K562 (cell line): ENCODE data around the gene CHRNA10. TPM values are rescaled to one million over a fixed set of nuclear protein-coding genes. Genes with fewer than 3 reads are reported as not detected.

ENCODE experiments used
- ATAC-seq: fragments of 200-7000 bp; cut with Tn5 transposase; 3 replicates; pipeline ENCODE4 v1.9.1; 2020; ENCODE audit warnings: moderate library complexity
- BruUV-seq: library from RNA; stranded (reverse); fragments of 400-500 nt; replicated peaks from 2 replicates; lab custom pipeline; 2021; lab: Mats Ljungman, UMichigan
- CTCF ChIA-PET: fragments of 300-600 bp; formaldehyde crosslinking; extraction: SDS; loops from one replicate; lab custom pipeline; 2021; ENCODE audit warnings: low intra/inter-chr PET ratio; lab: Yijun Ruan, JAX
- POLR2A ChIA-PET: fragments of 300-600, 350-650 bp; sonication (Branson Sonifier 250); formaldehyde crosslinking; extraction: SDS; loops from one replicate; lab custom pipeline; 2021; ENCODE audit warnings: antibody characterized with exemption, inconsistent platforms; lab: Yijun Ruan, JAX
- DNase-seq, 4 experiments: peaks; one replicate each; pipeline versions ENCODE4 v3.0.0 to v3.0.0-alpha.2; 2011 to 2018; ENCODE audit warnings: low spot score in 3 of 4, mixed read lengths in 3 of 4; ENCODE audit errors: extremely low read depth in 1 of 4
- FAIRE-seq: peaks from 2 replicates; lab custom pipeline; 2011; peaks lifted over from hg19 to GRCh38; lab: Jason Lieb, UNC
- H2AFZ ChIP-seq: 2 replicates; pipeline ENCODE4 v1.6.0; 2011; ENCODE audit warnings: low read depth, low read length, control low read depth, inconsistent platforms
- H3K27ac ChIP-seq: fragments of 200-600 bp; 3 replicates; pipeline ENCODE4 v1.8.0; 2011; ENCODE audit warnings: low read depth, mild to moderate bottlenecking, control low read depth, inconsistent platforms, low read length, moderate library complexity, mixed read lengths; ENCODE audit errors: extremely low read depth
- H3K27me3 ChIP-seq, 2 experiments: fragments of 300-600 bp in 1 of 2; 2 replicates in 1 of 2; 3 replicates in 1 of 2; pipeline versions ENCODE4 v1.6.0 to v1.8.0; 2011; ENCODE audit warnings: inconsistent platforms in 2 of 2, low read length in 2 of 2, mild to moderate bottlenecking in 1 of 2, mixed read lengths in 1 of 2, moderate library complexity in 1 of 2; ENCODE audit not compliant: control insufficient read depth in 2 of 2, insufficient read depth in 2 of 2
- H3K36me3 ChIP-seq: fragments of 300-600 bp; 3 replicates; pipeline ENCODE4 v1.8.0; 2011; ENCODE audit warnings: mild to moderate bottlenecking, low read length, inconsistent platforms; ENCODE audit not compliant: control insufficient read depth, insufficient read depth
- H3K4me1 ChIP-seq, 2 experiments: fragments of 200-600 bp in 1 of 2; replicated peaks in 1 of 2; 2 replicates in 1 of 2; 3 replicates in 1 of 2; pipeline versions ENCODE4 v1.5.1 to v1.8.0; 2011; ENCODE audit warnings: inconsistent platforms in 2 of 2, low read length in 2 of 2, mild to moderate bottlenecking in 1 of 2, mixed read lengths in 1 of 2, moderate library complexity in 1 of 2; ENCODE audit not compliant: control insufficient read depth in 2 of 2, insufficient read depth in 2 of 2
- H3K4me2 ChIP-seq: 2 replicates; pipeline ENCODE4 v1.6.1; 2011; ENCODE audit warnings: low read length, control low read depth, inconsistent platforms, mixed read lengths; ENCODE audit not compliant: insufficient read depth
- H3K4me3 ChIP-seq: fragments of 200-600 bp; sonication (generic), shearing (Covaris generic); 2 replicates; pipeline ENCODE4 v1.5.1; 2016; ENCODE audit warnings: control low read depth, inconsistent platforms
- H3K79me2 ChIP-seq: fragments of 200-600 bp; 3 replicates; pipeline ENCODE4 v1.8.0; 2011; ENCODE audit warnings: low read length, inconsistent platforms; ENCODE audit not compliant: control insufficient read depth, insufficient read depth
- H3K9ac ChIP-seq, 2 experiments: 2 replicates each; pipeline versions ENCODE4 v1.6.0 to v1.6.1; 2011; ENCODE audit warnings: low read depth in 2 of 2, low read length in 2 of 2, control low read depth in 1 of 2, inconsistent platforms in 1 of 2, mild to moderate bottlenecking in 1 of 2, mixed read lengths in 1 of 2; ENCODE audit not compliant: insufficient read depth in 1 of 2
- H3K9me1 ChIP-seq: one replicate; pipeline ENCODE4 v1.6.0; 2011; ENCODE audit warnings: inconsistent platforms, mild to moderate bottlenecking, low read length, moderate library complexity; ENCODE audit not compliant: control insufficient read depth, insufficient read depth
- H3K9me3 ChIP-seq: replicated peaks from 2 replicates; pipeline ENCODE4 v1.5.1; 2011; ENCODE audit warnings: low read depth, low read length, inconsistent platforms; ENCODE audit not compliant: control insufficient read depth, insufficient read depth
- H4K20me1 ChIP-seq: replicated peaks from 2 replicates; pipeline ENCODE4 v1.6.1; 2011; ENCODE audit warnings: low read length, inconsistent platforms, mixed read lengths; ENCODE audit not compliant: control insufficient read depth, insufficient read depth
- DNMT1 ChIP-seq: fragments of 450-650 bp; IDR thresholded peaks from 2 replicates; pipeline ENCODE4 v1.6.1; 2016; ENCODE audit warnings: antibody characterized with exemption, mild to moderate bottlenecking
- ELF4 ChIP-seq: fragments of 450-650 bp; formaldehyde crosslinking; IDR thresholded peaks from 2 replicates; pipeline ENCODE4 v1.4.0; 2022; ENCODE audit warnings: missing genetic modification characterization
- GTF2F1 ChIP-seq: IDR thresholded peaks from 2 replicates; pipeline ENCODE4 v1.6.1; 2011; ENCODE audit warnings: low read depth, low read length, improper control_type of control experiment
- MXI1 ChIP-seq: IDR thresholded peaks from 2 replicates; pipeline ENCODE4 v1.6.1; 2011; ENCODE audit warnings: low read depth, mild to moderate bottlenecking, improper control_type of control experiment, low read length
- MYNN ChIP-seq, 2 experiments: sonication (generic); formaldehyde crosslinking in 1 of 2; IDR thresholded peaks; 2 replicates each; pipeline versions ENCODE4 v1.5.0 to v1.6.1; 2016 to 2020; ENCODE audit warnings: antibody characterized with exemption in 1 of 2, missing genetic modification reagents in 1 of 2
- PRDM10 ChIP-seq: fragments of 450-650 bp; IDR thresholded peaks from 2 replicates; pipeline ENCODE4 v1.6.1; 2018; ENCODE audit not compliant: partially characterized antibody
- THAP7 ChIP-seq: fragments of 250-450 bp; sonication (Bioruptor Pico); IDR thresholded peaks from 2 replicates; pipeline ENCODE4 v1.5.0; 2021
- TRIM25 ChIP-seq: fragments of 450-650 bp; IDR thresholded peaks from 2 replicates; pipeline ENCODE4 v1.7.0; 2016; ENCODE audit warnings: borderline replicate concordance
- USF2 ChIP-seq: sonication (generic); formaldehyde crosslinking; IDR thresholded peaks from 2 replicates; pipeline ENCODE4 v1.5.0; 2020; ENCODE audit warnings: missing genetic modification reagents
- ZNF124 ChIP-seq: sonication (generic); formaldehyde crosslinking; IDR thresholded peaks from 2 replicates; pipeline ENCODE4 v1.8.1; 2022; ENCODE audit warnings: missing genetic modification reagents
- ZNF24 ChIP-seq: fragments of 450-650 bp; IDR thresholded peaks from 2 replicates; pipeline ENCODE4 v1.6.1; 2016
- ZNF644 ChIP-seq: fragments of 200-800 bp; sonication (Bioruptor generic); IDR thresholded peaks from 2 replicates; pipeline ENCODE4 v1.6.1; 2016; ENCODE audit warnings: low read depth, missing genetic modification characterization, missing compliant biosample characterization
- WGBS: fragments of 100-300 bp; shearing (Covaris generic); methylation state at CpG from one replicate; pipeline ENCODE4 v1.1.6; 2016; ENCODE audit warnings: low coverage, mixed read lengths; ENCODE audit not compliant: insufficient coverage; ENCODE audit errors: missing lambda C conversion rate; 5-methylcytosine and 5-hydroxymethylcytosine counted together
- in situ Hi-C: fragments of 300-500 bp; cut with MboI; formaldehyde crosslinking; loops from 4 replicates; pipeline ENCODE4 v1.15.0; 2018; ENCODE audit warnings: inconsistent platforms, mixed read lengths
- intact Hi-C: fragments of 100-400 bp; cut with micrococcal nuclease; formaldehyde crosslinking; loops from 2 replicates; pipeline ENCODE4 v1.14.2; 2022
- polyA plus RNA-seq, 8 experiments: library from polyadenylated mRNA; depleted of rRNA in 4 of 8; stranded (reverse) in 5 of 8; unstranded in 3 of 8; fragments of >200 nt; fragmentation: Nextera tagmentation in 2 of 8; fragmentation: Illumina TruSeq in 1 of 8; extraction: Ambion mirVana in 2 of 8; extraction: Trizol in 1 of 8; gene quantifications; 2 replicates each; pipeline versions ENCODE4 v1.2.1 to v1.2.3, GENCODE V29; 2011 to 2014; ENCODE audit warnings: inconsistent platforms in 1 of 8, missing spikeins in 1 of 8
- total RNA-seq, 7 experiments: library from RNA; depleted of rRNA in 6 of 7; stranded (reverse); fragments of >200 nt in 6 of 7; fragmentation: Illumina TruSeq in 2 of 7; extraction: Trizol in 2 of 7; gene quantifications; 2 replicates each; pipeline versions ENCODE4 v1.2.1 to v1.2.3, GENCODE V29; 2011 to 2021; ENCODE audit warnings: low replicate concordance in 1 of 7

The CHRNA10 gene
- total and polyA plus RNA-seq, 9 of the 15 experiments (the other 6 are each of a cell fraction or from before 2014, with no cell fraction given) = 0.35 to 1.9 (median 0.81) TPM

- ATAC-seq (no peak), FAIRE-seq (no peak), DNase-seq (no peak)
- Histone ChIP-seq H3K4me2 (no peak overlapping the region), H3K9ac (no peak overlapping the region), H3K9me1 (peaks cover 2% of the 10 kb centered on the region), H4K20me1 (no peaks in the 10 kb centered on the region), H3K36me3 (peaks cover 50% of the 10 kb centered on the region; the same call in 2 of the 3 replicates), H2AFZ (no peak overlapping the region), H3K79me2 (no peaks in the 10 kb centered on the region), H3K27ac (no peak overlapping the region), H3K27me3 (no peaks in the 10 kb centered on the region), H3K9me3 (no peaks in the 10 kb centered on the region), H3K4me1 (peaks cover 0 to 16% of the 10 kb centered on the region in 2 experiments; a peak in 2 of 5 replicates), H3K4me3 (no peak overlapping the region)
- BruUV-seq = no TSS peak
- 86% methylated on average over 7 of the region's 7 CpGs for WGBS
- intact Hi-C loops = no loop called here
- in situ Hi-C loops = no loop called here
- TF ChIP-seq ZNF24 (no peak), ZNF644 (tag) (no peak), PRDM10 (no peak), MYNN (IDR thresholded peaks at IDR 0.05) (no peak), MYNN (CRISPR knock-in tag; IDR thresholded peaks at IDR 0.05) (no peak), MXI1 (no peak), DNMT1 (no peak), THAP7 (no peak), ELF4 (CRISPR knock-in tag) (no peak), ZNF124 (CRISPR knock-in tag) (no peak), USF2 (CRISPR knock-in tag) (no peak), TRIM25 (no peak), GTF2F1 (no peak)
- POLR2A ChIA-PET = no interaction called here
- CTCF ChIA-PET = no interaction called here
These were observed 2.1 kb downstream of the CHRNA10 start for GRCh38 chr11:3669128-3669527.
